Erythroblast (primary cell): ENCODE measurements around the gene CISD1.

Source experiments
- GATA1 ChIP-seq: IDR thresholded peaks from 2 replicates; pipeline ENCODE4 v1.6.1; 2011; ENCODE audit warnings: low read depth, mild to moderate bottlenecking, control low read depth, low read length, moderate library complexity
- POLR2A ChIP-seq: IDR thresholded peaks from 2 replicates; pipeline ENCODE4 v1.6.1; 2011; ENCODE audit warnings: mild to moderate bottlenecking, low read length

DNA sequence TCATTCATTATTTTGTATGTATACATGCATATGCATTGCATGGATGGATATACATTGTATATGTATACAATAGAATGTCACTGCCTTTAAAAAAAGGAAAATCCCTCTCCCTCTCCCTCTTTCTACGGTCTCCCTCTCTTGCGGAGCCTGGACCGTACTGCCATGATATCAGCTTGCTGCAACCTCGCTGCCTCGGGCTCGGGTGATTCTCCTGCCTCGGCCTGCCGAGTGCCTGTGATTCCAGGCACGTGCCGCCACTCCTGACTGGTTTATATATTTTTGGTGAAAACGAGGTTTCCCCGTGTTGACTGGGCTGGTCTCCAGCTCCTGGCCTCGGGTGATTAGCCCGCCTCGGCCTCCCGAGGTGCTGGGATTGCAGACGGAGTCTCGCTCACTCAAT is 25.7 kb upstream of the CISD1 start:
- TF ChIP-seq POLR2A, result no peak
- TF ChIP-seq GATA1, result no peak
